IPS-15b (cell line): ENCODE data around the gene HMGN4.
"Not testable (repeated sequence)": the region's sequence is repeated elsewhere in the genome, so short reads cannot be mapped to it uniquely, and the experiment has no call there.

Experiments used
- H3K27me3 ChIP-seq: one replicate; pipeline ENCODE4 v1.6.1; 2013; ENCODE audit warnings: low read length; ENCODE audit not compliant: control insufficient read depth, insufficient read depth
- H3K36me3 ChIP-seq: one replicate; pipeline ENCODE4 v1.6.1; 2013; ENCODE audit warnings: low read length; ENCODE audit not compliant: control insufficient read depth, insufficient read depth
- H3K4me1 ChIP-seq: one replicate; pipeline ENCODE4 v1.6.1; 2013; ENCODE audit warnings: mild to moderate bottlenecking, low read length; ENCODE audit not compliant: control insufficient read depth, insufficient read depth
- H3K4me3 ChIP-seq: one replicate; pipeline ENCODE4 v1.5.1; 2013; ENCODE audit warnings: low read depth, low read length
- H3K9ac ChIP-seq: one replicate; pipeline ENCODE4 v1.6.1; 2013; ENCODE audit warnings: low read depth, mild to moderate bottlenecking, low read length
- H3K9me3 ChIP-seq: one replicate; pipeline ENCODE4 v1.6.1; 2013; ENCODE audit warnings: mild to moderate bottlenecking, low read length; ENCODE audit not compliant: control insufficient read depth, insufficient read depth

Gene HMGN4

GRCh38 chr6:26539071-26539615 is 977 bp downstream of the HMGN4 start:
- peaks cover 6% of the 10 kb centered on the region for H3K4me1 ChIP-seq
- H3K36me3 ChIP-seq, result no peaks in the 10 kb centered on the region
- peak overlapping the region; percentile 71 for H3K4me3 ChIP-seq
- H3K27me3 ChIP-seq, result no peaks in the 10 kb centered on the region
- H3K9me3 ChIP-seq, result no peaks in the 10 kb centered on the region
- H3K9ac ChIP-seq, result peak overlapping the region; percentile 91

GRCh38 chr6:26541579-26541978 is 3.4 kb downstream of the HMGN4 start:
- Histone ChIP-seq H3K9me3 (no peaks in the 10 kb centered on the region), H3K27me3 (no peaks in the 10 kb centered on the region), H3K36me3 (no peaks in the 10 kb centered on the region), H3K4me3 (no peak overlapping the region), H3K9ac (no peak overlapping the region), H3K4me1 (peaks cover 6% of the 10 kb centered on the region)

- H3K4me3 ChIP-seq, result no peak overlapping the region
- no peaks in the 10 kb centered on the region for H3K36me3 ChIP-seq
- H3K9me3 ChIP-seq, result no peaks in the 10 kb centered on the region
Measured at GRCh38 chr6:26543953-26544352, 5.8 kb downstream of the HMGN4 start.

GRCh38 chr6:26544473-26544872 is 6.3 kb downstream of the HMGN4 start:
- no peaks in the 10 kb centered on the region for H3K27me3 ChIP-seq
- no peaks in the 10 kb centered on the region for H3K36me3 ChIP-seq

More at GRCh38 chr6:26543953-26544352, 5.8 kb downstream of the HMGN4 start:
- no peaks in the 10 kb centered on the region for H3K27me3 ChIP-seq
- no peak overlapping the region for H3K9ac ChIP-seq
- H3K4me1 ChIP-seq, result peaks cover 6% of the 10 kb centered on the region

GRCh38 chr6:26545627-26546026 is 7.5 kb downstream of the HMGN4 start:
- no peaks in the 10 kb centered on the region for H3K4me1 ChIP-seq
- no peak overlapping the region for H3K4me3 ChIP-seq
- no peaks in the 10 kb centered on the region for H3K27me3 ChIP-seq
- H3K9me3 ChIP-seq, result no peaks in the 10 kb centered on the region
- no peak overlapping the region for H3K9ac ChIP-seq
- H3K36me3 ChIP-seq, result no peaks in the 10 kb centered on the region

More at GRCh38 chr6:26544473-26544872, 6.3 kb downstream of the HMGN4 start:
- no peaks in the 10 kb centered on the region for H3K9me3 ChIP-seq
- H3K9ac ChIP-seq, result no peak overlapping the region
- H3K4me3 ChIP-seq, result no peak overlapping the region
- peaks cover 6% of the 10 kb centered on the region for H3K4me1 ChIP-seq

GRCh38 chr6:26547363-26547762 is 9.2 kb downstream of the HMGN4 start:
- not testable (repeated sequence) for H3K4me3 ChIP-seq

GRCh38 chr6:26550250-26550993 is 12.3 kb downstream of the HMGN4 start:
- H3K27me3 ChIP-seq, result no peaks in the 10 kb centered on the region
- H3K9ac ChIP-seq, result peak overlapping the region; percentile 75
- peak overlapping the region; percentile 62 for H3K4me3 ChIP-seq
- H3K9me3 ChIP-seq, result no peaks in the 10 kb centered on the region
- no peaks in the 10 kb centered on the region for H3K36me3 ChIP-seq
- H3K4me1 ChIP-seq, result peaks cover 2% of the 10 kb centered on the region

More at GRCh38 chr6:26547363-26547762, 9.2 kb downstream of the HMGN4 start:
- not testable (repeated sequence) for H3K27me3 ChIP-seq, H3K9ac ChIP-seq, H3K4me1 ChIP-seq, H3K36me3 ChIP-seq, H3K9me3 ChIP-seq

GRCh38 chr6:26552205-26552604 is 14.0 kb downstream of the HMGN4 start:
- H3K4me1 ChIP-seq, result peaks cover 2% of the 10 kb centered on the region
- no peak overlapping the region for H3K4me3 ChIP-seq
- H3K36me3 ChIP-seq, result no peaks in the 10 kb centered on the region
- no peak overlapping the region for H3K9ac ChIP-seq
- H3K9me3 ChIP-seq, result no peaks in the 10 kb centered on the region
- no peaks in the 10 kb centered on the region for H3K27me3 ChIP-seq

- H3K9ac ChIP-seq, result no peak overlapping the region
- H3K36me3 ChIP-seq, result no peaks in the 10 kb centered on the region
Measured at GRCh38 chr6:26552640-26553188, 14.5 kb downstream of the HMGN4 start.

GRCh38 chr6:26553264-26553634 is 15.1 kb downstream of the HMGN4 start:
- Histone ChIP-seq H3K36me3 (no peaks in the 10 kb centered on the region), H3K9ac (no peak overlapping the region), H3K4me3 (peak overlapping the region; percentile 83), H3K27me3 (no peaks in the 10 kb centered on the region), H3K9me3 (no peaks in the 10 kb centered on the region), H3K4me1 (peaks cover 2% of the 10 kb centered on the region)

More at GRCh38 chr6:26552640-26553188, 14.5 kb downstream of the HMGN4 start:
- Histone ChIP-seq H3K4me1 (peaks cover 2% of the 10 kb centered on the region), H3K9me3 (no peaks in the 10 kb centered on the region), H3K4me3 (peak overlapping the region; percentile 83), H3K27me3 (no peaks in the 10 kb centered on the region)

- Histone ChIP-seq H3K4me1 (peaks cover 2% of the 10 kb centered on the region), H3K27me3 (no peaks in the 10 kb centered on the region), H3K4me3 (peak overlapping the region; percentile 83), H3K36me3 (no peaks in the 10 kb centered on the region), H3K9me3 (no peaks in the 10 kb centered on the region), H3K9ac (peak overlapping the region; percentile 29)
Measured at GRCh38 chr6:26553635-26554446, 15.7 kb downstream of the HMGN4 start.
